ENCODE results near the gene A2ML1.
"Not testable (repeated sequence)": the region's sequence is repeated elsewhere in the genome, so short reads cannot be mapped to it uniquely, and the experiment has no call there.

A2ML1 gene

DNA sequence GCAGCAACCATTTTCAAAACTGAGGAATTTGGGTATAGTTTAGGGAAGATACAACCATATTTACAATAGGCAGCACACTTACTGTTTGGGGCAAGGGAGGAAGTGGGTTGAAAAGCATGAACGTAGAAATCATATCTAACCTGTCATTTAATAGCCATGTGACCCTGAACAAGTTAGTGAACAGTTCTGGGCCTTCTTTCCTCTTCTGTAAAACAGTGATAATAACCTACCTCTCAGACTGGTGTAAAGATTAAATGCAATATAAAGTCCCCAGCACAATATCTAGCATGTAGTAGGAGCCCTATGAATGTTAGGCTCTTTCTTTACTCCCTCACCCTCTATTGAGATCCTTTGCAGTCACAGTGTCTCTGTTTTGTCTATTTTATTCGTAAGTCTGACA, 33.5 kb downstream of the A2ML1 start:
- no peak for DNase-seq (ENCODE audit: low read depth)

GRCh38 chr12:8859448-8859847, 37.0 kb downstream of the A2ML1 start:
- peak; percentile 25 for DNase-seq (ENCODE audit: low read depth)

DNA sequence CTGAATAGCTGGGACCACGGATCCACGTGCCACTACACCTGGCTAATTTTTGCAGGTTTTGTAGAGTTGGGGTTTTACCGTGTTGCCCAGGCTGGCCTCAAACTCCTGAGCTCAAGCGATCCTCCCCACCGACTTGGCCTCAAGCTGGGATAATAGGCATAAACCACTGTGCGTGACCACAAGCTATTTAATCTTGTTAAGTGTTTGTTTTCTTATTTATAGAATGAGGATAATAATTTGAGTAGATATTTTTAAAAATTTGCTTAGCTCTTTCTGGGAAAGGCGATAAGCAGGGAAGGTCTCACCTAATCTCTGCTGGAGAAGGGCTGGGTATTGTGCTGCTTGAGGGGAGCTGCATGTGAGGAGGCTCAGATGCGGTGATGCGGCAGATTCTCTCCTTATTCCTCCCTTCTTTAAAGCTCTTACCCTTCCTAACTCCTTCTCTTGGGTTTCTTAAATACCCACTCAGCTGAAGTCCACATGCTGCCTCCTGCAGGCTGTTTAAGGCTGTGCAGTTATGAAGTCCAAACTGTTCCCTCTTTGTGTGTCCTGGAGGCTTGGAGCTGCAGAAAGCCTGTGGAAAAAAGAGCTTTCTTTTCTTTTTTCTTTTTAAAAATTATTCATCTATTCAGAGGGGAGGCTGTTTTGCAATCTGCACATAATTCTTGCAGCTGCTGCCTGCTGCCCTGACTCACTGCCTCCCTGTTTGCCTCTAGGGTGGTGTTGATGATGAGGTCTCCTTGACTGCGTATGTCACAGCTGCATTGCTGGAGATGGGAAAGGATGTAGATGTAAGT, 37.9 kb downstream of the A2ML1 start:
- peak; percentile 47 for DNase-seq (ENCODE audit: low read depth)

- no peak for DNase-seq (ENCODE audit: low read depth)
Observed at GRCh38 chr12:8866429-8866828, 44.0 kb downstream of the A2ML1 start.

GRCh38 chr12:8867009-8867408, 44.6 kb downstream of the A2ML1 start:
- no peak for DNase-seq (ENCODE audit: low read depth)

GRCh38 chr12:8867786-8868185, 45.4 kb downstream of the A2ML1 start:
- DNase-seq (ENCODE audit: low read depth), result no peak

DNA sequence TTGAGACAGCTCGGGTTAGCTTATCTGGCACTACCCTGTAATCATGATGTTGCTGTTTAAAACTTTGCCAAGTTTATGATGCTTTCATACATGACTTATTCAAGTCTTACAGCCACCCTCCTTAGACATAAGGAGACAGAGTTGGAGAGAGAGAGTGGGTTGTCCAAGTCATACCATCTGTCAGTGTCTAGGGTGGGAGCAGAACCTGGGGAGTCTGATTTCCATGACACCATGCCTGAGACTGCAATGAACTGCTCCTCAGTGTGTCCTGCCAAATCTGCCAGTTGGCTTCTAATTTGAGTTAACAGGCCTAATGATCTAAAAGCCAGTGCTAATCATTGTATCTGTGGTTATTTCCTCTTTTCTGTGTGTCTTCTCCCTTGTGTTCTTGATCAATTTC, 48.2 kb downstream of the A2ML1 start:
- no peak for DNase-seq (ENCODE audit: low read depth)

- no peak for DNase-seq (ENCODE audit: low read depth)
Observed at GRCh38 chr12:8871068-8871467, 48.6 kb downstream of the A2ML1 start.

- no peak for DNase-seq (ENCODE audit: low read depth)
Observed at GRCh38 chr12:8876887-8877286, 54.5 kb downstream of the A2ML1 start.

DNA sequence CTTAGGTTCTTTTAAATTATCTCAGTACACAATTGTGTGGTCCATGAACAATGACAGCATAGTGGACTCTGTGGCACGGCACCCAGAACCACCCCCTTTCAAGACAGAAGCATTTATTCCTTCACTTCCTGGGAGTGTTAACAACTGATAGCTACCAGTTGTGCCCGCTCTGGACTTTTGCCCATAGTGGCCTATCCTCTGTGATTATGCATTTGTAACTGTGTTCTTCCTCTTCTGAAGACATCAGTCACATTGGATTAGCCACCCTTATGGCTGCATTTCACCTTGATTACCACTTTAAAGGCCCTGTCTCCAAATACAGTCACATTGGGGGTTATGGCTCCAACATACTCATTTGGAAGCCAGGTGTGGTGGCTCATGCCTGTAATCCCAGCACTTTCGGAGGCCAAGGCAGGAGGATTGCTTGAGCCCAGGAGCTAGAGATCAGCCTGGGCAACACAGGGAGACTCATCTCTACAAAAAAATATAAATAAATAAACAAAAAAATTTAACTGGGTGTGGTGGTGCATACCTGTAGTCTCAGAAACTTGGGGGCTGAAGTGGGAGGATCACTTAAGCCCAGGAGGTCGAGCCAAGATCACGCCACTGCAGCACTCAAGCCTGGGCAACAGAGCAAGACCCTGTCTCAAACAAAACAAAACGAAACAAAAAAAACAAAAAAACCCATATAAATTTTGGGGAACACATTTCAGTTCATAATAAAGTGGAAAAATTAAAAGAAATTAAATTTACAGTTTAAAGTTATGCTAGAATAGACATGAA, 64.3 kb downstream of the A2ML1 start:
- no peak for DNase-seq (ENCODE audit: low read depth)

- DNase-seq (ENCODE audit: low read depth), result peak; percentile 72
Observed at GRCh38 chr12:8887285-8887715, 64.9 kb downstream of the A2ML1 start.

GRCh38 chr12:8890313-8891085, 68.1 kb downstream of the A2ML1 start:
- peak; percentile 30 for DNase-seq (ENCODE audit: low read depth)

DNA sequence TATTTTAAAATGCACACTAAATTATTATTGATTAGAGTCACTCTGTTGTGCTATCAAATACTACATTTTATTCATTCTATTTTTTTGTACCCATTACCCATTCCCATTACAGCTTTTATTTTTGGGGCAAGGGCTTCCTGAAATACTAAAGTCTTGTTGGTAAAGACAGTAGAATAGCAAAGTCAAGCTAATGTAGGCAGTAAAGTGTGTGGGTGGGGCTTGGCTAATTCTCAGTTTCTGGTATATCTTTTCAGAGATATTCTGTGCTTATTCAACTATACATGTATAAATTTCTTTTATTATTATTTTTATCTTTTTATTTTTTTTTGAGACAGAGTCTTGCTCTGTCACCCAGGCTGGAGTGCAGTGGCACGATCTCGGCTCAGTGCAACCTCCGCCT, 69.6 kb downstream of the A2ML1 start:
- DNase-seq (ENCODE audit: low read depth), result no peak

DNA sequence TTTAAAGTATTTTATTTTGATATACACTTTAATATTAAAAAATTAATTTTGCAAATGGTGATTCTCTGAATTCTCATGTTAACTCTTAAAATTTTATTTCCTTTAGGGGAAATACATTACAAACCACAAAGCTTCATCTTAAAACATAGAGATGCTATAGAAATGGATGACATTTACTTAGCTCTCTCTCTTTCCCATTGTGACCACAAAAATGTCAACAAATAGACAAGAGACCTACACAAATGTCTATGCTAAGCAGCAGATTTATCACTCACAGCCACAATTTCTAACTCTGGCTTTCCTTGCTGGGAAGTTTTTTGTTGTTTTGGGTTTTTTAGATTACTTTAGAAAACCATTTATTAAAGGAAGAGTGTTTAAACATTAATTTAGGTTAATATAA, 72.0 kb downstream of the A2ML1 start:
- DNase-seq (ENCODE audit: low read depth), result no peak

- DNase-seq (ENCODE audit: low read depth), result no peak
Observed at GRCh38 chr12:8894986-8895385, 72.6 kb downstream of the A2ML1 start.

DNA sequence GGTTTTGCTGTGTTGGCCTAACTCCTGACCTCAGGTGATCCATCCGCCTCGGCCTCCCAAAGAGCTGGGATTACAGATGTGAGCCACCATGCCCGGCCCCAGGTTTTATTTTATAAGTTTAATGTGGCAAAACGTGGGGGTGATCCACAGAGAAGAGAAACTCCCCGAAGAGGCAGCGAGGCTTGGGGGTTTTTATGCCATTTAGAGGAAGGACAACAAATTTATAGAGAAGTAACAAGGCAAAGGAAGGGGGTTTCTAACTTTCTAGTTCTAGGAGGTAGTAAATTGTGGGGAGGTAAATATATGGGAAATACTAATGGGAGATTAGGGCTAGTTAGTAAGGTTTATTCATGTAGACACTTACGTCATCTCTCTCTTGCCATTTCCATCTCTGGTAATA, 74.7 kb downstream of the A2ML1 start:
- DNase-seq (ENCODE audit: low read depth), result no peak

- no peak for DNase-seq (ENCODE audit: low read depth)
Observed at GRCh38 chr12:8899830-8900229, 77.4 kb downstream of the A2ML1 start.

- not testable (repeated sequence) for DNase-seq (ENCODE audit: low read depth)
Observed at GRCh38 chr12:8902703-8903102, 80.3 kb downstream of the A2ML1 start.

DNA sequence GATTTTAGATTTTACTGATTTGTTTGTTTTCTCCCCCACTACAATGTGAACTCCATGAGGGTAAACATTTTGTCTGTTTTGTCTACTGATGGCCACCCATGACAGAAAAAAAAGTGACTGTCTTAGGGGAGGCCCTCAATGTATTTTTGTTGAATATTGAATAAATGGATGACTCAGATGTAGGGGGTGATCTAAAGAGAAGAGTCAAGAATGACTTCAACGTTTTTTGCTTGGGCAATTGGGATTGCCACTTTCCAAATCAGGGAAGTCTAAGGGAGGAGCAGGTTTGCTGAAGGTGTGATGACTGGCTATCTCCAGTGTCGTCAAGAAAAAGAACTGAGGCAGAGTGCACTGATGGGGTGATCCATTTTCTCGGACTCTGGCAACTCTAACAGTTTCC, 81.2 kb downstream of the A2ML1 start:
- no peak for DNase-seq (ENCODE audit: low read depth)

GRCh38 chr12:8904665-8905064, 82.2 kb downstream of the A2ML1 start:
- DNase-seq (ENCODE audit: low read depth), result no peak

GRCh38 chr12:8905546-8905945, 83.1 kb downstream of the A2ML1 start:
- DNase-seq (ENCODE audit: low read depth), result peak; percentile 10
